GM21786 (cell line): Measurements from ENCODE around the gene FAM3C.
A peak's percentile ranks its signal among the peaks of the same experiment; 100 is the strongest.

Experiments
- ATAC-seq: cut with Tn5 transposase; IDR thresholded peaks from one replicate; pipeline ENCODE4 v1.9.1; 2021; ENCODE audit not compliant: unreplicated experiment

The FAM3C gene

GRCh38 chr7:121411597-121411979, 15.5 kb upstream of the FAM3C start:
- no peak for ATAC-seq

GRCh38 chr7:121410829-121411596, 14.9 kb upstream of the FAM3C start:
- ATAC-seq, result peak; percentile 66

GRCh38 chr7:121406944-121407343, 10.8 kb upstream of the FAM3C start:
- no peak for ATAC-seq

GRCh38 chr7:121406461-121406860, 10.4 kb upstream of the FAM3C start:
- ATAC-seq, result no peak

- no peak for ATAC-seq
Measured at GRCh38 chr7:121404348-121404747, 8.2 kb upstream of the FAM3C start.

GRCh38 chr7:121402701-121403100, 6.6 kb upstream of the FAM3C start:
- no peak for ATAC-seq

- ATAC-seq, result no peak
Measured at GRCh38 chr7:121401896-121402295, 5.8 kb upstream of the FAM3C start.

GRCh38 chr7:121398246-121398645, 2.1 kb upstream of the FAM3C start:
- ATAC-seq, result no peak

- ATAC-seq, result no peak
Measured at GRCh38 chr7:121397822-121398221, 1.7 kb upstream of the FAM3C start.

GRCh38 chr7:121397361-121397760, 1.3 kb upstream of the FAM3C start:
- no peak for ATAC-seq

- peak; percentile 25 for ATAC-seq
Measured at GRCh38 chr7:121395494-121395960, 581 bp downstream of the FAM3C start.

- peak; percentile 40 for ATAC-seq
Measured at GRCh38 chr7:121394709-121395140, 1.4 kb downstream of the FAM3C start.

- ATAC-seq, result no peak
Measured at GRCh38 chr7:121393005-121393366, 3.1 kb downstream of the FAM3C start.

GRCh38 chr7:121392277-121393004, 3.7 kb downstream of the FAM3C start:
- no peak for ATAC-seq

- no peak for ATAC-seq
Measured at GRCh38 chr7:121391686-121392085, 4.4 kb downstream of the FAM3C start.

GRCh38 chr7:121390617-121391016, 5.5 kb downstream of the FAM3C start:
- ATAC-seq, result no peak

GRCh38 chr7:121390109-121390508, 6.0 kb downstream of the FAM3C start:
- ATAC-seq, result no peak

- ATAC-seq, result peak; percentile 23
Measured at GRCh38 chr7:121388950-121389349, 7.2 kb downstream of the FAM3C start.

- peak; percentile 95 for ATAC-seq
Measured at GRCh38 chr7:121385800-121386179, 10.3 kb downstream of the FAM3C start.

GRCh38 chr7:121385056-121385799, 10.9 kb downstream of the FAM3C start:
- ATAC-seq, result no peak

GRCh38 chr7:121384265-121384664, 11.8 kb downstream of the FAM3C start:
- ATAC-seq, result no peak
